Upper lobe of left lung (tissue), 4 donors: ENCODE measurements around the gene HDGFL2.

Source experiments
- CTCF ChIP-seq, 6 experiments: fragments of 450-650 bp in 4 of 6; fragments of 200-600 bp in 2 of 6; sonication (generic) in 2 of 6; IDR thresholded peaks; one replicate each; pipeline ENCODE4 v1.5.1; 2016 to 2019; ENCODE audit warnings: antibody characterized with exemption in 6 of 6
- POLR2A ChIP-seq, 4 donors: fragments of 450-650 bp; IDR thresholded peaks; one replicate each; pipeline ENCODE4 v1.5.1; 2016 to 2017; ENCODE audit warnings: antibody characterized with exemption in 4 of 4, mild to moderate bottlenecking in 2 of 4

GRCh38 chr19:4507150-4507452 is 35.0 kb downstream of the HDGFL2 start:
- TF ChIP-seq CTCF (IDR thresholded peaks at IDR 0.05) (no peak), POLR2A (IDR thresholded peaks at IDR 0.05) (no peak)
